ENCODE measurements around the gene MBD5.

DNA sequence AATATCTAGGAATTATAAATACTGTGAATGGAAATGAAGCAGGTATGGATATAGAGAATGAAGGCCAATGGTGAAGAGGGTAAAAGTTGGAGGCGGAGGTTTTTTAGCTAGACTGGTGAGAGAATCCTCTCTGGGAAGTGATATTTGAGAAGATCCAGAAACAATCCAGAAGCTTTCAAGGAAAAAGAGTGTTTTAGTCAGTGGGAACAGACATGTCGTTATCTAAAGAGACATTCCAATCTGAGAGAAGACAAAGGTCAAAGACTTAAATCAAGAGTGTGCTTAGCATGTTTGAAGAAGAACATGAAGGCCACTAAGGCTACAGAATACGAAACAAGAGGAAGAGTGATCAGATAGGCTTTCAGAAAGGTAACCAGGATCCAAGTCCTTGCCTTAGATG is 211.0 kb downstream of the MBD5 start:
- no peak for TF ChIP-seq CTCF (IDR thresholded peaks at IDR 0.05; ENCODE audit: borderline replicate concordance, extremely low read depth, low read length, poor library complexity, severe bottlenecking)
- no peak for TF ChIP-seq EZH2 (IDR thresholded peaks at IDR 0.05; ENCODE audit: borderline replicate concordance, low read depth, low read length, severe bottlenecking)
